ENCODE measurements around the gene CCNI.
"Not testable (repeated sequence)": the region's sequence is repeated elsewhere in the genome, so short reads cannot be mapped to it uniquely, and the experiment has no call there.

CCNI gene

GRCh38 chr4:77082886-77083608 is 7.3 kb upstream of the CCNI start:
- no peak overlapping the region for H3K4me3 ChIP-seq (replicated peaks in 1 of 2; ENCODE audit: low read depth in 2 of 2, low read length in 2 of 2)
- TF ChIP-seq CTCF (IDR thresholded peaks at IDR 0.05; ENCODE audit: low read depth, low read length), result no peak
- DNase-seq (ENCODE audit: low read depth in 2 of 2), result no peak

- not testable (repeated sequence) for DNase-seq (ENCODE audit: low read depth in 2 of 2); H3K4me3 ChIP-seq (replicated peaks in 1 of 2; ENCODE audit: low read depth in 2 of 2, low read length in 2 of 2)
Measured at GRCh38 chr4:77080806-77081205, 5.0 kb upstream of the CCNI start.

GRCh38 chr4:77079281-77079680 is 3.5 kb upstream of the CCNI start:
- TF ChIP-seq CTCF (IDR thresholded peaks at IDR 0.05; ENCODE audit: low read depth, low read length), result no peak
- H3K4me3 ChIP-seq (replicated peaks in 1 of 2; ENCODE audit: low read depth in 2 of 2, low read length in 2 of 2), result no peak overlapping the region
- DNase-seq (ENCODE audit: low read depth in 2 of 2), result no peak

DNA sequence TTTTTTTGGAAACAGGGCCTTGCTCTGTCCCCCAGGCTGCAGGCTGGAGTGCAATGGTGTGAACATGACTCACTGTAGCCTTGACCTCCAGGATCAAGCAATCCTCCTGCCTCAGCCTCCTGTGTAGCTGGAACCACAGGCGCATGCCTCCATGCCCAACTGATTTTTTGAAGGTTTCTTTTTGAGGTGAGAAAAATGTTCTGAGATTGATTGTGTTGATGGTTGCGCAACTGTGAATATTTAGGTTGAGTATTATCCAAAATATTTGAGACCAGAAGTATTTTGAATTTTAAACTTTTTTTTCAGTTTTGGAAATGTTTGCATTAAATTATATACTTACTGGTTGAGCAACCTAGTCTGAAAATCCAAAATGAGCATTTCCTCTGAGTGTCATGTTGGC is 2.6 kb upstream of the CCNI start:
- TF ChIP-seq CTCF (IDR thresholded peaks at IDR 0.05; ENCODE audit: low read depth, low read length), result no peak
- H3K4me3 ChIP-seq (replicated peaks in 1 of 2; ENCODE audit: low read depth in 2 of 2, low read length in 2 of 2), result no peak overlapping the region

DNA sequence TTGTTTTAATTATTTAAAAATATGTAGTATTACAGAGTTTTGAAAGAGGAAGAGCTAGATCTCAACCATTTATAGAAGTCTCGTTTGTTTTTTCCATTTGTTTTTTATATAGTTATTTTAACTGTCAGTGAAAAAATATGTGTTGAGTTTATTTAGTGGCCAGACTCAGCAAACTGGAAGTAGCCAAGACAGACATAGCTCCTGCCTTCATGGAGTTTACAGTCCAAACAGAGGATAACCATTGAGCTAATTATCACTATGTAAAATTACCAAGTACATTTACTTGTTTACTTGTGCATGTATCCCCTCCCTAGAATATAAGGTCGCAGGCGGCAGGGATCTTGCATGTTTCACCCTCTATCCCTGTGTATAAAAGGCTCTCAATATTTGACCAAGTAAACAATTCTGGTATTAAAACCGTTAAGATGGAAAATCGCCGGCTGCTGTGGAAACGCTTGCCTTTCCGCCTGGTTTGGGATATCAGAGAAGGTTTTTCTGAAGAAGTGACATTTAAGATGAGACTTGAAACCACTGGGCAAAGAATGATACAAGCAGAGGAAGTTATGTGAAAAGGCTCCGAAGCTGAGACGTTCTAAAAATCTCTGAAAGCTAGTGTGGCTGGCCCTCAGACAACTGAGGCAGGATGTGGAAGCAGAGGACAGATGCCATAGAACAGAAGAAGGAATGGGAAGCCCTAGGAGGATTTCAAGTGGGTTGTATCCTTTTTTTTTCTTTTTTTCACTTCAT is 1.3 kb upstream of the CCNI start:
- TF ChIP-seq CTCF (IDR thresholded peaks at IDR 0.05; ENCODE audit: low read depth, low read length), result no peak
- no peak for DNase-seq (ENCODE audit: low read depth in 2 of 2)
- H3K4me3 ChIP-seq (replicated peaks in 1 of 2; ENCODE audit: low read depth in 2 of 2, low read length in 2 of 2), result peak overlapping the region; percentile 66 to 84

More for the DNA sequence above, 2.6 kb upstream of the CCNI start:
- no peak for DNase-seq (ENCODE audit: low read depth in 2 of 2)

GRCh38 chr4:77074981-77075855 is 571 bp downstream of the CCNI start:
- TF ChIP-seq CTCF (IDR thresholded peaks at IDR 0.05; ENCODE audit: low read depth, low read length), result no peak
- DNase-seq (ENCODE audit: low read depth in 2 of 2), result peak; percentile 67 to 77
- peak overlapping the region; percentile 66 to 84 for H3K4me3 ChIP-seq (replicated peaks in 1 of 2; ENCODE audit: low read depth in 2 of 2, low read length in 2 of 2)
